Measurements from ENCODE around the gene DTX3L. TPM values are rescaled to one million over a fixed set of nuclear protein-coding genes. Genes with fewer than 3 reads are reported as not detected.

The DTX3L gene
- total and polyA plus RNA-seq, 2 donors from 2014 or later = 8.4 to 58.0 TPM

- Histone ChIP-seq H3K27me3 (ENCODE audit: control insufficient read depth, insufficient read depth, low read length) (no peaks in the 10 kb centered on the region), H3K4me1 (ENCODE audit: control insufficient read depth in 2 of 3, insufficient read depth in 2 of 3, low read depth in 1 of 3, low read length in 3 of 3) (no peaks in the 10 kb centered on the region), H3K36me3 (ENCODE audit: control insufficient read depth in 2 of 3, insufficient read depth in 3 of 3, low read length in 3 of 3) (no peaks in the 10 kb centered on the region), H3K27ac (ENCODE audit: low read depth in 2 of 2, low read length in 2 of 2) (no peak overlapping the region), H3K9ac (ENCODE audit: low read length in 3 of 3) (no peak overlapping the region), H3K9me3 (ENCODE audit: control insufficient read depth in 2 of 3, insufficient read depth in 1 of 3, low read length in 3 of 3) (no peaks in the 10 kb centered on the region), H3K4me3 (ENCODE audit: low read length in 3 of 3) (no peak overlapping the region)
- DNase-seq (no peak), FAIRE-seq (no peak)
- no peak for TF ChIP-seq CTCF (IDR thresholded peaks at IDR 0.05; ENCODE audit: borderline replicate concordance, extremely low read depth, insufficient read depth)
- intact Hi-C loops (cut with DNase I) = no loop called here
Measured at GRCh38 chr3:122609798-122610559, 45.8 kb downstream of the DTX3L start.

DNA sequence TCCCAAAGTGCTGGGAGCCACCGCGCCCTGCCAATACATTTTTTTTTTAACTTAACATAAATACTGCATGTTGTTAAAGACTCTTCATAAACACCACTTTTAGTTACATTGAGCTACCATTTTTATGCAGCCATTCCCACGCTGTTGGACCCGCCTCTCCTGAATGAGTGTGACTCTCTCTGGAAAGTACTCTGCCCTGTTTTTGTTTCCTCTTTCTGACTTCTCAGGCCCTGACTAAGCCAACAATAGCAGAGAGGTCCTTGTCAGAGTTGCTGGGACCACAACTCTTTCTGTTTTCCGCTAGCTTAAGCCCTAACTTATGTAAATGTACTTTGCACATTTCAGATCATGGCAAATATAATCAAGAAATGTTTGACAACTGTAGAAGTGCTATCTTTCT is 48.6 kb downstream of the DTX3L start:
- intact Hi-C loops (cut with DNase I) = no loop called here
- no peak for FAIRE-seq
- no peak overlapping the region for H3K4me3 ChIP-seq (ENCODE audit: low read length in 3 of 3)
- no peaks in the 10 kb centered on the region for H3K4me1 ChIP-seq (ENCODE audit: control insufficient read depth in 2 of 3, insufficient read depth in 2 of 3, low read depth in 1 of 3, low read length in 3 of 3)
- H3K27ac ChIP-seq (ENCODE audit: low read depth in 2 of 2, low read length in 2 of 2) = no peak overlapping the region
- no peak for TF ChIP-seq CTCF (IDR thresholded peaks at IDR 0.05; ENCODE audit: borderline replicate concordance, extremely low read depth, insufficient read depth)
- H3K9ac ChIP-seq (ENCODE audit: low read length in 3 of 3) = no peak overlapping the region
- no peaks in the 10 kb centered on the region for H3K36me3 ChIP-seq (ENCODE audit: control insufficient read depth in 2 of 3, insufficient read depth in 3 of 3, low read length in 3 of 3)
- DNase-seq = peak in 1 of 5 donors; percentile 9
- H3K9me3 ChIP-seq (ENCODE audit: control insufficient read depth in 2 of 3, insufficient read depth in 1 of 3, low read length in 3 of 3) = no peaks in the 10 kb centered on the region
- H3K27me3 ChIP-seq (ENCODE audit: control insufficient read depth, insufficient read depth, low read length) = no peaks in the 10 kb centered on the region

DNA sequence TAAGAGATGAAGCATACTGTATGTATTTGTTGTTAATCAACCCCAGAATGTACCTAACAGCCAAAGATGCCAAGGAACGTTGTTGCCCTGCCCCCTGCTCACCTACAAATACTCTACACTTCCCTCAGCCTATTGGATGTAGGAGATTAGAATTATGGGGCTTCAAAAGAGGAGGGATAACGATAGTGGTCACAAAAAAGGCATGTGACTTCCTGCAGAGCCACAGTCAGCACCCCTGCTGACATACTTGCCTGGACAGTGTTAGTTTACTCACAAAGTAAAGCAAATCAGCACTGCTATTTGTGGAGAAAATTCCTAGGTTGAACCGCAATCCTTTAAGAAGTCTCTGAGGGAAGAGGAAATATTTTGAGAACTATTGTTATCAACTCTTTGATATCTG is 51.2 kb downstream of the DTX3L start:
- FAIRE-seq = no peak
- TF ChIP-seq CTCF (IDR thresholded peaks at IDR 0.05; ENCODE audit: borderline replicate concordance, extremely low read depth, insufficient read depth) = no peak

More for the DNA sequence above, 51.2 kb downstream of the DTX3L start:
- no peaks in the 10 kb centered on the region for H3K36me3 ChIP-seq (ENCODE audit: control insufficient read depth in 2 of 3, insufficient read depth in 3 of 3, low read length in 3 of 3)
- no peaks in the 10 kb centered on the region for H3K9me3 ChIP-seq (ENCODE audit: control insufficient read depth in 2 of 3, insufficient read depth in 1 of 3, low read length in 3 of 3)
- no peaks in the 10 kb centered on the region for H3K4me1 ChIP-seq (ENCODE audit: control insufficient read depth in 2 of 3, insufficient read depth in 2 of 3, low read depth in 1 of 3, low read length in 3 of 3)
- no peak for DNase-seq
- H3K9ac ChIP-seq (ENCODE audit: low read length in 3 of 3) = no peak overlapping the region
- intact Hi-C loops (cut with DNase I) = no loop called here
- H3K27me3 ChIP-seq (ENCODE audit: control insufficient read depth, insufficient read depth, low read length) = no peaks in the 10 kb centered on the region
- H3K4me3 ChIP-seq (ENCODE audit: low read length in 3 of 3) = no peak overlapping the region
- no peak overlapping the region for H3K27ac ChIP-seq (ENCODE audit: low read depth in 2 of 2, low read length in 2 of 2)

Measured in kidney (tissue), 14 donors.